Colonic mucosa (tissue), 4 donors: Measurements from ENCODE around the gene RYR3. TPM values are rescaled to one million over a fixed set of nuclear protein-coding genes. Genes with fewer than 3 reads are reported as not detected.

Experiments
- DNase-seq: peaks from one replicate; pipeline ENCODE4 v3.0.0-alpha.2; 2020
- H3K27ac ChIP-seq: fragments of 200-600 bp; one replicate; pipeline ENCODE4 v1.8.0; 2021
- H3K27me3 ChIP-seq: fragments of 200-600 bp; one replicate; pipeline ENCODE4 v1.8.0; 2021
- H3K36me3 ChIP-seq: fragments of 200-600 bp; one replicate; pipeline ENCODE4 v1.8.0; 2021
- H3K4me1 ChIP-seq: fragments of 200-600 bp; one replicate; pipeline ENCODE4 v1.8.0; 2021; ENCODE audit warnings: mild to moderate bottlenecking
- H3K4me3 ChIP-seq: fragments of 200-600 bp; one replicate; pipeline ENCODE4 v1.8.0; 2021
- H3K9ac ChIP-seq, 2 donors: one replicate each; pipeline ENCODE4 v1.7.0; 2013; ENCODE audit warnings: control low read depth in 2 of 2, low read depth in 2 of 2, low read length in 2 of 2
- H3K9me3 ChIP-seq: fragments of 200-600 bp; one replicate; pipeline ENCODE4 v1.8.0; 2021
- intact Hi-C: fragments of 100-400 bp; cut with DNase I; formaldehyde crosslinking; loops from one replicate; pipeline ENCODE4 v1.14.1; 2022
- total RNA-seq, 2 donors: library from RNA; stranded (reverse); fragmentation: NEBNext Ultra II Directional in 1 of 2; extraction: Animal tissue kit (Norgen Biotek cat#: 25700) in 1 of 2; gene quantifications; one replicate each; pipeline ENCODE4 v1.2.1, GENCODE V29; 2021
- TF ChIP-seq, protein P1 (sequence below): fragments of 200-600 bp; IDR thresholded peaks from one replicate; pipeline ENCODE4 v1.8.0; 2022; ENCODE audit warnings: antibody characterized with exemption, mild to moderate bottlenecking
- donor health status: healthy.
- donor health status: DM: no; HTN: no; CAD: no.
- donor health status: DM: no; HTN: no; CAD: no.

The RYR3 gene
- total RNA-seq, 2 donors from 2014 or later: 0.17 to 1.1 TPM

DNA sequence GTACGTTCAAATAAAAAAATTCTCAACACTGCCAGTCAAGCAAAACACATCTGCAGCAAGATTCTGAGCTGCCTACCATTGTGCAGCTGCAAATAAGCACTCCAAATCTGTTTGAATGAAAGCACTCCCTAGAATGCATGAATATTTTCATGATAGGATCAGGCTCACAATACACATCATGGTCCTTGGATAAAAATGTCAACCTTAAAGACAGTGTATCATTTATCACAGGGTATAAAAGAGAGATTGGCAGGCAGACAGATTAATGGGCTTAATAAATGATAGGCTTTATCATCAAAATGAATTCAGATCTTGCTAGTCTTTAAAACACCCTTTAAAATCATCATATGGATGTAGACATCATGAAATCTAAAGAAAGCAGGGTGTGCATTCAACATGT, 9.2 kb downstream of the RYR3 start:
- Histone ChIP-seq H3K9ac (no peak overlapping the region), H3K9me3 (no peaks in the 10 kb centered on the region), H3K36me3 (no peaks in the 10 kb centered on the region), H3K4me1 (no peaks in the 10 kb centered on the region), H3K4me3 (no peak overlapping the region), H3K27ac (no peak overlapping the region), H3K27me3 (no peaks in the 10 kb centered on the region)
- TF ChIP-seq, protein P1, sequence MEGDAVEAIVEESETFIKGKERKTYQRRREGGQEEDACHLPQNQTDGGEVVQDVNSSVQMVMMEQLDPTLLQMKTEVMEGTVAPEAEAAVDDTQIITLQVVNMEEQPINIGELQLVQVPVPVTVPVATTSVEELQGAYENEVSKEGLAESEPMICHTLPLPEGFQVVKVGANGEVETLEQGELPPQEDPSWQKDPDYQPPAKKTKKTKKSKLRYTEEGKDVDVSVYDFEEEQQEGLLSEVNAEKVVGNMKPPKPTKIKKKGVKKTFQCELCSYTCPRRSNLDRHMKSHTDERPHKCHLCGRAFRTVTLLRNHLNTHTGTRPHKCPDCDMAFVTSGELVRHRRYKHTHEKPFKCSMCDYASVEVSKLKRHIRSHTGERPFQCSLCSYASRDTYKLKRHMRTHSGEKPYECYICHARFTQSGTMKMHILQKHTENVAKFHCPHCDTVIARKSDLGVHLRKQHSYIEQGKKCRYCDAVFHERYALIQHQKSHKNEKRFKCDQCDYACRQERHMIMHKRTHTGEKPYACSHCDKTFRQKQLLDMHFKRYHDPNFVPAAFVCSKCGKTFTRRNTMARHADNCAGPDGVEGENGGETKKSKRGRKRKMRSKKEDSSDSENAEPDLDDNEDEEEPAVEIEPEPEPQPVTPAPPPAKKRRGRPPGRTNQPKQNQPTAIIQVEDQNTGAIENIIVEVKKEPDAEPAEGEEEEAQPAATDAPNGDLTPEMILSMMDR: no peak
- DNase-seq: no peak
- intact Hi-C loops: no loop called here

DNA sequence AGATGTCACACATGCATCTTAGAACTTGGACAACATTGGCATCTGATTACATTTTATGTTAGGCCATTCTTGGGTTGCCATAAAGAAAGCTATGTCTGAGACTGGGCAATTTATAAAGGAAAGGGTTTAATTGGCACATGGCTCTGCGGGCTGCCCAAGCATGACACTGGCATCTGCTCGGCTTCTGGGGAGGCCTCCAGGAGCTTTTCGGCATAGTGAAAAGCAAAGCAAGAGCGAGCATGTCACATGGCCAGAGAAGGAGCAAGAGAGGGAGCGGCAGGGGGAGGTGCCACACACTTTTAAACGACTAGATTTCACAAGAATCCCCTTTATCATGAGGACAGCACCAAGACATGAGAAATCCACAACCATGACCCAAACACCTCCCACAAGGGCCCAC, 11.3 kb downstream of the RYR3 start:
- H3K27me3 ChIP-seq: no peaks in the 10 kb centered on the region
- no peak for DNase-seq
- no peak overlapping the region for H3K9ac ChIP-seq
- TF ChIP-seq, protein P1: no peak
- H3K36me3 ChIP-seq: no peaks in the 10 kb centered on the region
- H3K9me3 ChIP-seq: no peaks in the 10 kb centered on the region
- intact Hi-C loops: no loop called here
- H3K4me3 ChIP-seq: no peak overlapping the region
- no peaks in the 10 kb centered on the region for H3K4me1 ChIP-seq
- no peak overlapping the region for H3K27ac ChIP-seq

DNA sequence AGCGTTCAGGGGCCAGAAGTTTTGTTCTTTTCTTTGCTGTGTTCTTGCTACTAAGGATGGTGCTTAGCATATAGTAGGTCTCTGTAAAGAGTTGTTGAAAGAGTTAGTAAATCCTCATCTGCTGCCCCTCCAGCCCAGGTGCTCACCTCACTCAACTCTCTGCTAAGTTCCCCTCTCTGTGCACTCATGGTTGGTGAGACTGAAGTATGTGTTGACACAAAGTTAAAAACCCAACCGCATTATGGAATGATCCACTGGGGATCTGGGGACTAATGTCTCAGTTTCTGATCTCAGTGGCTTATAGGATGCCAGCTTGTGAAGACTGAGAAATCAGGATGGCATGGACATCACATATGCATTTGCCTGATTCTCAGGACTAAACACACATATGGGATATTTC, 13.8 kb downstream of the RYR3 start:
- Histone ChIP-seq H3K4me1 (no peaks in the 10 kb centered on the region), H3K27ac (no peak overlapping the region), H3K36me3 (no peaks in the 10 kb centered on the region), H3K9me3 (no peaks in the 10 kb centered on the region), H3K4me3 (no peak overlapping the region), H3K27me3 (no peaks in the 10 kb centered on the region), H3K9ac (no peak overlapping the region)
- TF ChIP-seq, protein P1: no peak
- no peak for DNase-seq
- intact Hi-C loops: no loop called here

DNA sequence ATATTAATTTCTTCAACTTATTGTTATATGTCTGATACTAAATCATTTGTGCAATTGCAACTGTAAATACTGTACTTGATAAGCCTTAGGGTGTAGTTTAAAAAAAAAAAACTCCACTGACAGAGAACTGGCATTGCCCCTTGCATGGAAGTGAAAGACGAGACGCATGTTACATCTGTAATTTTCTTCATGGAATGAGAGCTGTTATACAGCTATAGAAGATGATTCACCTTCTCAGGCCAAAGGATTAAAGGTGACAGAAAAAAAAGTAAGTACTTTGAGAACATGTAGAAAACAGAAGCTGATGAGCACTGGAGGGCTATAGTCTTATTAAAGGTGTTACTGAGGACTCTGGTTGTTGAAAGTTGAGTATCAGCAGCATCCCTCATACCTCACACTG, 16.1 kb downstream of the RYR3 start:
- Histone ChIP-seq H3K27me3 (no peaks in the 10 kb centered on the region), H3K9ac (no peak overlapping the region), H3K27ac (no peak overlapping the region), H3K4me1 (no peaks in the 10 kb centered on the region), H3K4me3 (no peak overlapping the region), H3K36me3 (no peaks in the 10 kb centered on the region), H3K9me3 (no peaks in the 10 kb centered on the region)
- DNase-seq: no peak
- intact Hi-C loops: no loop called here
- TF ChIP-seq, protein P1: no peak

DNA sequence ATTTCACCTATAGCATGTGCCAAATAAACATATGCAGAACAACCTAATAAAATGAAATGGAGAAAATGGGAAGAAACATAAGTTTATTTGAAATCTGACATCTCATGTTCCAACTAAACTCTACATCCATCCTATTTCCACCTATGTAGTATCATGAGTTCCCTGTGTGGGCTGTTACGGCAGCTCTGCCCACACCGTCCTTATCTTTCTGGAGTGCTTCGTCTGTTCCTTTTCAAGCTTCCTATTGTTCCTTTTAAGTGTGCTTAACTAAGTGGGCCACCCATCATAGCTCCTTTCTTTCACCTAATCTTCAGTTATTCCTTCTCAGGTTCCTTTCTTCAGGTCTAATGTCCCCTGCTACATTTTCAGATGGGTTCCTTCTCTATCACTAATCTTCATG, 17.3 kb downstream of the RYR3 start:
- no peaks in the 10 kb centered on the region for H3K9me3 ChIP-seq
- H3K9ac ChIP-seq: no peak overlapping the region
- TF ChIP-seq, protein P1: no peak
- no peaks in the 10 kb centered on the region for H3K36me3 ChIP-seq
- intact Hi-C loops: no loop called here
- no peak for DNase-seq
- no peaks in the 10 kb centered on the region for H3K27me3 ChIP-seq
- no peak overlapping the region for H3K27ac ChIP-seq
- H3K4me1 ChIP-seq: no peaks in the 10 kb centered on the region
- H3K4me3 ChIP-seq: no peak overlapping the region

DNA sequence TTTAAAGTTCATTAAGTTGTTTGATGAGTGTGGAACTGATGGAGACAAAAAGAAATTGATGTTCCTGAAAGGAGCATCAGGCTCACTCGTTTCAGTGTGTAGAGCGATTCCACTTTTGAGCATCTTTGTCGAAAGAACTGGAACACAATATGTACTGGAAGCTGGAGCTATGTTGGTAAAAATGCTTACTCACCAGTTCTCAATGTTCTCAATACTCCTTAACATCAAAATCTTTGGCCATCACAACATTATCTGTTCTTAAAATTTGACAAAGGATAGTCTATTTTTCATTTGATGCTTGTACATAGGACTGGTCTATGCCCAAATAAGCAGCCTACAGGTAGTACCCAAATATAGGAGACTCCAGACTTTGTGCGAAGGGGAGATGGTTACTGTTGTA, 18.7 kb downstream of the RYR3 start:
- no peak for DNase-seq
- no peaks in the 10 kb centered on the region for H3K4me1 ChIP-seq
- H3K27ac ChIP-seq: no peak overlapping the region
- H3K9ac ChIP-seq: no peak overlapping the region
- intact Hi-C loops: no loop called here
- TF ChIP-seq, protein P1: no peak
- H3K4me3 ChIP-seq: no peak overlapping the region
- H3K36me3 ChIP-seq: no peaks in the 10 kb centered on the region
- H3K27me3 ChIP-seq: no peaks in the 10 kb centered on the region
- no peaks in the 10 kb centered on the region for H3K9me3 ChIP-seq
